Activated T-helper 1 cell treated with Interleukin-2 at 50 U/mL for 16 hours (primary cell): ENCODE data around the gene PLXNB2.
"Not testable (repeated sequence)": the region's sequence is repeated elsewhere in the genome, so short reads cannot be mapped to it uniquely, and the experiment has no call there.

Experiments used
- DNase-seq: peaks from one replicate; pipeline ENCODE4 v3.0.0-alpha.2; 2020; ENCODE audit warnings: low read depth

Gene PLXNB2

GRCh38 chr22:50280708-50281383 is 26.6 kb downstream of the PLXNB2 start:
- DNase-seq = no peak

DNA sequence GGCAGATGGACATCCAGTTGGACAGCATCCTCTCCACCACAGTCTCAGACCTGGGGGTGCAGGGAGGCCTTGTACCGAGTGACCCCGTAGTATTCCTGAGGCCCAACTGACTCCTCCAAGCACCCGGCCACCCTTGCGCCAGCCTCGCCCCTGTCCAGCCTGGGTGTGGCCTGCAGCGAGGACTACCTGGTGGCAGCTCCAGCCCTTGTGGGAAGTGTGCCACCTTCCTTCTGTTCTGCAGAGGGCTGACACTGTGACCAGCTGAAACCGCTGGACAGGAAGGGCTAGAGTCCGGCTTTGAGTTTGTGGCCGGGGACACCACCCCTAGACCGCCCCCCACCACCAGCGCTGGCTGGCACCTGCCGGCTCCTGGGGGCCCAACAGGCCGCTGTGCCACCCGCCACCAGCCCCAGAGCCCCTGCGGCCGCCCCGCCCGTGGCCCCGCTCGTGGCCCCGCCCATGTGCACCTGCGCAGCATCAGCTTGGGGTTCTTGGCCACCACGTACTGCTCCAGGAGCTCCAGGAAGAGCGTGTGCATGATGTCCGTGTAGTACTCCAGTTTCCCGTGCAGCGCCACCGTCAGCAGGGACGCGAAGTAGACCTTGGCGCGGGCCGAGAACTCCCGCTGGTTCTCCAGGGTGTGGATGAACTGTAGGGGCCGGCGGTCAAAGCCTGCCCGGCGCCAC is 27.3 kb downstream of the PLXNB2 start:
- DNase-seq = no peak

DNA sequence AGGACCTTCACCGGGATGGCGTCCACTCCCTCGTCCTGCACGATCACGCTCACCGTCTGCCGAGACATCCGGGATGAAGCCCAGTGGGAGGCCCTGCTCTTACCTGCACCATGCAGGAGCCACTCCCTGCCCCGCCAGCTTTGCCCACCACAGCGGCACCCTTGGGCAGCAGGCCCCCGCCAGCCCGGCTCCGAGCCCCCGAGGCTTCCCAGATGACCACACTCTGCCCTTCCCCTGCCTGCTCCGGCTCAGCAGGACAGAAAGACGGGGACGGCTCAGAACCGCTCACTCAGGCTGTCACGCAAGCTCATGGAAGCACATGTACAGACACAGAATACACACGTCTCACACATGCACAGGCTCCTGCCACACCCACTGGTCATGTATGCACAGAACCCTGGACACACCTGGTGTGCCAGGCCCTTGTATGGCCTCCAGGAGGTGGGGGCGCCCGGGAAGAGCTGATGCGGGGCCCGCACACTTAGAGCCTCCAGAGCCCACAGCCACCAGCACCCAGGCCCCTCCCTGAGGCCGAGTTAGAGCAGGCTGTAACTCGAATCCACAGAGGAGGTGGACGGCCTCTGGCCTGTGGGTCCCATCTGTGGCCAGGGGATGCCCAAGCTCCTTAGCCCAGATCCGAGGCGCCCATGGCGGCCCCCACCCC is 28.4 kb downstream of the PLXNB2 start:
- no peak for DNase-seq

GRCh38 chr22:50278461-50278860 is 29.0 kb downstream of the PLXNB2 start:
- no peak for DNase-seq

DNA sequence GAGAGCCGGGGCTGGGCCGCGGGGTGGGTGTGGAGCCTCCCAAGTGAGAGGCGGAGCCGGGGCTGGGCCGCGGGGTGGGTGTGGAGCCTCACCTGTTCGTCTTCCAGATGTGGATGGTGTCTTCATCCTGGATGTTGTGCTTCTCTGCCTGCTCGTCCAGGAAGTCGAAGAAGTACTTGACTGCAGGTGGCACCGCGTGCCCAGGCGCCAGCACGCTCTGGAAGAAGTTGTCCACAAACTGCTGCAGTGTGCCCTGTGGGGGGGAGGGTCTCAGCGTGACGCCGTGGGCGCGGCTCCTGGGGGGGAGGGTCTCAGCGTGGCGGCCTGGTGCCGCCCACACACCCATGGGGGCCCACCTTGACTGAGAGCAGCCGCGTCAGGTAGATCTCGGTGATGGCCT is 29.7 kb downstream of the PLXNB2 start:
- DNase-seq = no peak

DNA sequence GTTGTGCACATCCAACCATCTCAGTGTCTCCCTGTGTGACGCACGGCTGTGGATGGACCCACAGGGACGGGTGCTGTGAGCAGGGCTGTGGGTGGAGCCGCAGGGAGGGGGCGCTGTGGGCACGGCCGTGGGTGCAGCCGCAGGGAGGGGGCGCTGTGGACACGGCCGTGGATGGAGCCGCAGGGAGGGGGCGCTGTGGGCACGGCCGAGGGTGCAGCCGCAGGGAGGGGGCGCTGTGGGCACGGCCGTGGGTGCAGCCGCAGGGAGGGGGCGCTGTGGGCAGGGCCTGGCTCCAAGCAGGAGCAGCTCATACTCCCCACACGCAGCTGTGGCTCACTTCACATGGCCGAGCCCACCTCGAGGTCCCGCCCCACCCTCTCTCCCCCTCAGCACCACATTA is 31.3 kb downstream of the PLXNB2 start:
- no peak for DNase-seq

GRCh38 chr22:50275181-50276055 is 32.0 kb downstream of the PLXNB2 start:
- no peak for DNase-seq

GRCh38 chr22:50274771-50275170 is 32.7 kb downstream of the PLXNB2 start:
- no peak for DNase-seq

DNA sequence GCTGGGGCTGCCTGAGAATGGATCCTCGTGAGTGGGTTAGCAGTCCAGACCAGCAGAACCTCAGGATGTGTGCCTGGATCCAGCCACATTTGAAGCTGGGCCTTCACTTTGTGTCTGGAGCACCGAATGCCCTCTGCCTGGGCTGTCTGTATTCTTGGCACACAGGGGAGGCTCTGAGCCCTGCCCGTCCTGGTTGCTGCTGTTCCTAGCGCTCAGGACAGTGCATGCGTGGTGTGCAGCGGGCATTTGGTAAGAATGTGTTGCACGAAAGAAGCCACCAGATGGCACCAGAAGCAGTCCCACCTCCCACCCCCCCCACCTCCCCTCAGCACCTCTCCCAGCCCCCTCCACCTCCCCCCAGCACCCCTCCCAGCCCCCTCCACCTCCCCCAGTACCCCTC is 33.1 kb downstream of the PLXNB2 start:
- DNase-seq = no peak

DNA sequence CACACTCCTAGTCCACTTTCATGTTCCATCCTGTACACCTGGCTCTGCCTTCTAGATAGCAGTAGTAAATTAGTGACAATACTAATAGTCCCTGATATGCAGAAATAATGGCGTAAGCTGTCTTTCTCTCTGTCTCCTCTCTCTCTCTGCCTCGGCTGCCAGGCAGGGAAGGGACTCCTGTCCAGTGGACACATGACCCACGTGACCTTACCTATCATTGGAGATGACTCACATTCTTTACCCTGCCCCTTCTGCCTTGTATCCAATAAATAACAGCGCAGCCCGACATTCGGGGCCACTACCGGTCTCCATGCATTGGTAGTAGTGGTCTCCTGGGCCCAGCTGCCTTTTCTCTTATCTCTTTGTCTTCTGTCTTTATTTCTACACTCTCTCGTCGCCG is 33.7 kb downstream of the PLXNB2 start:
- not testable (repeated sequence) for DNase-seq

- not testable (repeated sequence) for DNase-seq
These were observed 34.1 kb downstream of the PLXNB2 start for GRCh38 chr22:50273352-50273751.

DNA sequence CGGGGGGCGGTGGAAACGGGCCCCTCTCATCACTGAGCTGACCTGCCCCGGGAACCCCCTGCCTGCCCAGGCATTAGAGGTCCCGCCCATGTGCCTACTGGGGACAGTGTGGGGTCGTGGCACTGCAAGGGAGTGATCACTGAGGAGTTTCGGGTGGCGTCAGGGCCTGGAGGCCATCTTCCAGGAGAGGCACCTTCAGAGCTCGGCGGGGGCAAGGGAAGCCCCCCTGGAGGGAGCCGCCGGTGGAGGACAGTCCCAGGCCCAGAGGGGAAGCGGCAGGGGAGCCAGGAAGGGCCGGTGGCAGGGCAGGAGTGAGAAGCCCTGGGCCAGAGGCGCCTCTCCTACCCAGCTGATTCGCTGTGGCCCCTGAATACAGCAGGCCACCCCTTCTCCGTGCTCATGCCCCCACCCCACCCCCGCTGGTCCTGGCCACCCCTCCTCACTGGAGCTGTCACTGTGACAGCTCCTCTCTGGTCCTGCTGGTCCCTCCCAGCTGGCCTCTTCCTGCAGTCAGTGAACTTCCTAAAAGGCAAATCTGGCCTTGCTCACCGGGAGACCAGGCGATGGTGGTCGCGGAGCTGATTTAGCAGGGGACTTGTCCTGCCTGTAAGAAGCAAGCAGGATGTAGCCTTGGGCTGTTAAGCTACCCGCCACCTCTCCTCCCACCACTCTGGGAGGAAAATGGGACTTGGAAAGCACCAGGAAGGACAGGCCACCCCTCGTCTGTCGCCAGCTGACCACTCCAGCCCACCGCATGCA is 35.2 kb downstream of the PLXNB2 start:
- no peak for DNase-seq

DNA sequence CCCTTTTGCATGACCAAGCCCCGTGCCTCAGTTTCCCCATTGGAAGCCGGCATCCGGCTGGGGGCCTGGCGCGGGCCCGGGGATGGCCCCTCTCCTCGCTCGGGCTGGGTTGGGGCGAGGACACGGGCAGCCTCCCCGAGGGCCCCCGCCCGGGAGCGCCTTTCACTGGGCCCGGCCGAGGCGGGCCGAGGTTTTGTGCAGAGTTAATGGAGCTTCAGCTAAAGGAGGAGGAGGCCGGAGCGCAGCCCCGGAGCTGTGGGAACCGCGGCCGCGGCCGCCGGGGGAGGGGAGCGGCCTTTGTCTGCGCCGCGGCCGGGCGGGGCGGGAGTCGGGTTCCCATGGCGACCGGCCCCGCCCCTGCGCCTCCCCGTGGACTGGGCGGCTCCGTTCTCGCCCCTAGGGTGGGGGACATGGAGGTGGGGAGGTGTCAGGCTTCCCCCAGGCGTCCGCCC is 35.9 kb downstream of the PLXNB2 start:
- DNase-seq = peak; percentile 46

- peak; percentile 43 for DNase-seq
These were observed 36.6 kb downstream of the PLXNB2 start for GRCh38 chr22:50270666-50271394.

- peak; percentile 67 for DNase-seq
These were observed 37.3 kb downstream of the PLXNB2 start, which contains the start of gene MAPK11 for GRCh38 chr22:50269970-50270665. Gene MAPK11, minus strand, starts transcription at chr22:50270380. Its CDS starts 88 bp downstream, at chr22:50270292.

DNA sequence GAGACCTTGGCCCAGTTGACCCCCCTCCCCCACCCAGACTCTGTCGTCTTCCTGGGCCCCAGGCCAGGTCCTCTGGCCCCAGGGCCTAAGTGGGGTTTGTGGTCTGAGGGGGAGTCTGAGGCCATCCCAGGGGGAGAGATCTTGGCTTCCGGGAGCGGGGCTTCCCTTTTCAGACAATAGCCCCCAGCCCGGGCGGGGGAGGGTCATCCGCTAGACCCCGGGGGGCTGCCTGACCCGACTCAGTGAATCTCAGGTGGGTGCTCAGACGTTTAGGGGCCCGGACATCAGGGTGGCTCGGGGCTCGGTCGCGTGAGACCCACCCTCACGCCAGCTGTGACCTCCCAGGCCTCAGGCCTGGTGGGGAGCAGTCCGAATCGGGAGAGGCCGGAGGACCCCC is 37.9 kb downstream of the PLXNB2 start:
- DNase-seq = no peak

- no peak for DNase-seq
These were observed 38.8 kb downstream of the PLXNB2 start for GRCh38 chr22:50268655-50269113.

- peak; percentile 35 for DNase-seq
These were observed 39.7 kb downstream of the PLXNB2 start for GRCh38 chr22:50267591-50268390.

GRCh38 chr22:50266994-50267393 is 40.5 kb downstream of the PLXNB2 start:
- no peak for DNase-seq
